HT1080 (cell line): ENCODE measurements around the gene XPNPEP2. TPM values are rescaled to one million over a fixed set of nuclear protein-coding genes. Genes with fewer than 3 reads are reported as not detected.

Source experiments
- DNase-seq: peaks from one replicate; pipeline ENCODE4 v3.0.0-alpha.2; 2015; ENCODE audit warnings: low read depth
- small RNA-seq: library from RNA; depleted of rRNA; stranded (forward); fragments of <200 nt; gene quantifications from one replicate; pipeline ENCODE3, GENCODE V24; 2014
- total RNA-seq: library from RNA; depleted of rRNA; stranded (reverse); fragments of >200 nt; shearing (Covaris generic); gene quantifications from 2 replicates; pipeline ENCODE4 v1.2.3, GENCODE V29; 2014; rRNA removed

Gene XPNPEP2
- total RNA-seq, 1 experiment from 2014 or later = not detected

GRCh38 chrX:129797251-129797906 is 58.6 kb downstream of the XPNPEP2 start:
- no peak for DNase-seq

GRCh38 chrX:129798456-129798855 is 59.7 kb downstream of the XPNPEP2 start:
- DNase-seq = no peak

GRCh38 chrX:129798888-129799287 is 60.1 kb downstream of the XPNPEP2 start:
- peak; percentile 3 for DNase-seq

- DNase-seq = no peak
These were observed 61.4 kb downstream of the XPNPEP2 start for GRCh38 chrX:129800186-129800585.

- DNase-seq = no peak
These were observed 64.1 kb downstream of the XPNPEP2 start for GRCh38 chrX:129802863-129803262.

- DNase-seq = no peak
These were observed 66.0 kb downstream of the XPNPEP2 start for GRCh38 chrX:129804806-129805205.

GRCh38 chrX:129808158-129808828 is 69.5 kb downstream of the XPNPEP2 start:
- no peak for DNase-seq

GRCh38 chrX:129808829-129809796 is 70.3 kb downstream of the XPNPEP2 start:
- DNase-seq = peak; percentile 47

GRCh38 chrX:129813662-129814368 is 75.0 kb downstream of the XPNPEP2 start:
- no peak for DNase-seq

GRCh38 chrX:129818123-129818522 is 79.3 kb downstream of the XPNPEP2 start:
- no peak for DNase-seq

Small RNA genes within 50 kb of the gene (small RNA-seq; reads per million reads assigned to genes)
- not detected for gene RF00017

Other genes with a start within 250 kb of the XPNPEP2 start
- 23.7 and 28.3 TPM in 2 replicates for gene SMARCA1, start 215.5 kb upstream of the XPNPEP2 start, total RNA-seq
- 12.7 and 14.2 TPM in 2 replicates for gene OCRL, start 198.7 kb upstream of the XPNPEP2 start, total RNA-seq
- 3.8 and 4.8 TPM in 2 replicates for gene APLN, start 84.0 kb upstream of the XPNPEP2 start, total RNA-seq
- gene SASH3, start 41.0 kb downstream of the XPNPEP2 start, total RNA-seq = 0.03 TPM in 1 of 2 replicates, not detected in the other
- gene ZDHHC9, start 104.9 kb downstream of the XPNPEP2 start, total RNA-seq = 7.3 and 11.6 TPM in 2 replicates
- gene UTP14A, start 167.2 kb downstream of the XPNPEP2 start, total RNA-seq = 52.6 and 53.5 TPM in 2 replicates
- gene BCORL1, start 243.7 kb downstream of the XPNPEP2 start, total RNA-seq = 1.2 and 1.6 TPM in 2 replicates